ENCODE data around the gene DOCK6. TPM values are rescaled to one million over a fixed set of nuclear protein-coding genes. Genes with fewer than 3 reads are reported as not detected.

Gene DOCK6
- total RNA-seq, 2 donors from 2014 or later = 1.7 to 2.6 TPM

DNA sequence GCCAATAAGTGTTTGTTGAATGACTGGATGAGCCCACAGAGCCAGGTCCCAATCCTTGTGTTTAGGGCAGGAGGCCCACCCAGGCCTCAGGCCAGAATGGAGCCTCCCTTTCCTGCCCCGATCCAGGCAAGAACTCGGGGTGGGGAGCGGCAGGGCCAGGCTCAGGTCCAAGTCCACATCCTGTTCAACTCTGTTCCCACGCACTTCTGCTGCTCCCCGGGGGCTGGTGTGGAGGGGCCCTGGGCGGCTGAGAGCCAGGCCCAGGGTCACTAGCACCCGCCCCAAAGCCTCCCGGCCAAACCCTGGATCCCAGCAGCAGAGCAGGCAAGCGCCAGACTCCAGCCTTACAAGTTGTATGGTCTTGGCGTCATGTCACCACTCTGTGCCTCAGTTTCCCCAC lies 14.9 kb downstream of the DOCK6 start:
- Mint-ChIP-seq H3K4me3 (no peak overlapping the region), H3K9me3 (no peaks in the 10 kb centered on the region), H3K27me3 (peaks cover 6 to 13% of the 10 kb centered on the region in 2 donors), H3K4me1 (ENCODE audit: low read depth in 2 of 2) (peaks cover 4 to 5% of the 10 kb centered on the region in 2 donors), H3K36me3 (no peaks in the 10 kb centered on the region), H3K27ac (no peak overlapping the region)
- DNase-seq (ENCODE audit: low spot score) (no peak), ATAC-seq (no peak)

DNA sequence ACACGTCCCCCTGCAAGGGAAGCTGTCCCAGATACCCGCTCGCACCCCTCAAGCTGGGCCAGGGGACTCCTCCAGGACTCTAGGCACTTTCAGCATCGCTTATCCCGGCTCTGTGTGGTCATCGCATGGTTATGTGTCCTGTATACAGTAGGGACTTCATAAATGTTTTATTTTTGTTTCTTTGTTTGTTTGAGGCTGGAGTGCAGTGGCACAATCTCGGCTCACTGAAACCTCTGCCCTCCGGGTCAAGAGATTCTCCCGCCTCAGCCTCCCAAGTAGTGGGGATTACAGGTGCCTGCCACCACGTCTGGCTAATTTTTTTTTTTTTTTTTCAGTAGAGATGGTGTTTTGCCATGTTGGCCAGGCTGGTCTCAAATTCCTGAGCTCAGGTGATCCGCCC lies 15.4 kb downstream of the DOCK6 start:
- ATAC-seq (no peak), DNase-seq (ENCODE audit: low spot score) (no peak)
- H3K9me3 Mint-ChIP-seq = no peaks in the 10 kb centered on the region
- no peak overlapping the region for H3K4me3 Mint-ChIP-seq
- H3K36me3 Mint-ChIP-seq = no peaks in the 10 kb centered on the region
- peaks cover 6 to 13% of the 10 kb centered on the region in 2 donors for H3K27me3 Mint-ChIP-seq
- H3K27ac Mint-ChIP-seq = no peak overlapping the region
- peaks cover 4 to 5% of the 10 kb centered on the region in 2 donors for H3K4me1 Mint-ChIP-seq (ENCODE audit: low read depth in 2 of 2)

- no peak for ATAC-seq
- DNase-seq (ENCODE audit: low spot score) = no peak
- no peaks in the 10 kb centered on the region for H3K9me3 Mint-ChIP-seq
- H3K36me3 Mint-ChIP-seq = no peaks in the 10 kb centered on the region
- peaks cover 4 to 5% of the 10 kb centered on the region in 2 donors for H3K4me1 Mint-ChIP-seq (ENCODE audit: low read depth in 2 of 2)
- peaks cover 6 to 13% of the 10 kb centered on the region in 2 donors for H3K27me3 Mint-ChIP-seq
- no peak overlapping the region for H3K27ac Mint-ChIP-seq
- H3K4me3 Mint-ChIP-seq = no peak overlapping the region
These were observed 17.3 kb downstream of the DOCK6 start for GRCh38 chr19:11244846-11245589.

- Mint-ChIP-seq H3K4me3 (peak overlapping the region; percentile 17), H3K36me3 (no peaks in the 10 kb centered on the region)
These were observed 18.5 kb downstream of the DOCK6 start for GRCh38 chr19:11243798-11244169.

DNA sequence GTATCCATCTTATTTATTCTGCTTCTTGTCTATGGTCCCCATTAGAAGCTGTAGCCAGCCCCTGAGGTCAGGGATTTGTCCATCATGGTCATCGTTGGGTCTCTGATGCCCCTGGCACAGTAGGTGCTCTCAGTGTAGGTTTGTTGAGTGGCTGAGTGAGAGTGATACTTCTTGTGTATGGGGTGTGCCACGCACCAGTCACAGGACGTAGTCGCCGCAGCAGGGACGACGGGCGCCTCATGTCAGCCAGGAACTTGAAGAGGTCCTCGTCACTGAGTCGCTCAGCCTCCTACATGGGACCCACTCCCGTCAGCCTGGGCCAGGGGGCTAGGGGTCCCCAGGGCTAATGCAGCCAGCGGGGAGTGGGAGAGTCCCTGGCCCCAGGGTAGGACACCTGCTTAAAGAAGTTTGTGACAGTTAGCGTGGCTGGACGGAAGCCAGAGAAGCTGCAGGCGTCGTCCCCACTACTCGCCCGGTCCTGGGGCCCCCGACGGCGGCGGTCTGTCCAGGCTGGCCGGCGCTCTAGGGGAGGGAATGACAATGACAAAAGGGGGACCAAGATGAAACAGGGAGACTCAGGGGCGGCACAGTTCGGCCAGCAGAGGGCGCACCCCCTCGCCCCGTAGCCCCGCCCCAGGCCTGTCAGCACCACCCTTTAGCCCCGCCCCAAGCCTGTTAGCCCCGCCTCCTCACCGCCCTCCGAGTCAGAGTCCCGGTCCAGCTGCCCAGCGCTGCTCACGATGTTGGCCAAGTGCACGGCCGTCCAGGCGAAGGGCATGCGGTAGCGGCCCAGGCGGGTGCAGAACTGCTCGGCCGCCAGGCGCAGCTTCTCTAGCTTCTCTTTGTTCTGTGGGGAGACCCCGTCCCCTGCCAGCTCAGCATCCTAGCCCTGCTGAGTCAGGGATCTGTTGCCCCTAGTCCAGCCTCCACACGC lies 19.2 kb downstream of the DOCK6 start:
- no peaks in the 10 kb centered on the region for H3K36me3 Mint-ChIP-seq
- no peaks in the 10 kb centered on the region for H3K9me3 Mint-ChIP-seq
- DNase-seq (ENCODE audit: low spot score) (peak; percentile 89), ATAC-seq (peak; percentile 96 to 98)
- H3K27ac Mint-ChIP-seq = no peak overlapping the region
- peaks cover 6 to 13% of the 10 kb centered on the region in 2 donors for H3K27me3 Mint-ChIP-seq
- peak overlapping the region; percentile 17 for H3K4me3 Mint-ChIP-seq
- peaks cover 4 to 5% of the 10 kb centered on the region in 2 donors for H3K4me1 Mint-ChIP-seq (ENCODE audit: low read depth in 2 of 2)

More at GRCh38 chr19:11243798-11244169, 18.5 kb downstream of the DOCK6 start:
- ATAC-seq (no peak), DNase-seq (ENCODE audit: low spot score) (no peak)
- Mint-ChIP-seq H3K4me1 (ENCODE audit: low read depth in 2 of 2) (peaks cover 4 to 5% of the 10 kb centered on the region in 2 donors), H3K9me3 (no peaks in the 10 kb centered on the region), H3K27me3 (peaks cover 6 to 13% of the 10 kb centered on the region in 2 donors), H3K27ac (no peak overlapping the region)

DNA sequence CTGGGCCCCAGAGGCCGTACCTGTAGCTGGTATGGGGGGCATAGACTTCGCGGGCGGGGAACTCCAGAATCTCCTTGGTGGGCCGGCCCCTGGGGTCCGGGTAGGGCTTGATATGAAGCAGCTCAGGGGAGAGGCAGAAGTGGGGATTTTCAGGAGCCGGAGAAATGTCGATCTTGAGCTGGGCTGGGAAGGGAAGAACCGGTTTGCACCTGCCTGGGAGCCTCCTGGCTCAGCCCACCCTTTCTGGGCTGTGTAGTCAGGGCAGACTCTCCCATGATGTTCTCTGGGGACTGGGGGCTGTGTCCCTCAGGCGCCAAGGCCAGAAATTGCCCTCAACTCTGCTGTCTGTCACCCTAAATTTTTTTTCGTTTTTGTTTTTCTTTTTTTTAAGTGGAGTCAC lies 20.3 kb downstream of the DOCK6 start:
- H3K27ac Mint-ChIP-seq = no peak overlapping the region

DNA sequence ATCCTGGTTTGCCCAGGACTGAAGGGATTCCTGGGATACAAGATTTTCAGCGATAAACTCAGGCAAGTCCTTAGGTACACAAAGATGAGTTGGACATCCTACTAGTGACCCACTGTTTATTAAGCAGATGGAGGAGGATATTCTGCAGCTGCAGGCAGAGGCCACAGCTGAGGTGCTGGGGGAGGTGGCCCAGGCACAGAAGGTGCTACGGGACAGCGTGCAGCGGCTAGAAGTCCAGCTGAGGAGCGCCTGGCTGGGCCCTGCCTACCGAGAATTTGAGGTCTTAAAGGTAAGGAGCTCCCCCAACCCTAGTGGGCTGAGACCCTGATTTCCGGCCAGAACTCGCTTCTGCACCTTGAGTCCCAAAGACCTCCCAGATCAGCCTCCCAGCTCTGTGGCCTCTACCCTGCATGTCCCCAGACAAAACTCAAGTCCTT lies 22.3 kb downstream of the DOCK6 start:
- Mint-ChIP-seq H3K27me3 (peaks cover 0 to 7% of the 10 kb centered on the region in 2 donors), H3K4me1 (ENCODE audit: low read depth in 2 of 2) (peaks cover 4 to 5% of the 10 kb centered on the region in 2 donors), H3K36me3 (no peaks in the 10 kb centered on the region), H3K4me3 (no peak overlapping the region), H3K9me3 (no peaks in the 10 kb centered on the region), H3K27ac (no peak overlapping the region)
- DNase-seq (ENCODE audit: low spot score) (no peak), ATAC-seq (no peak)

More for the DNA sequence above, 20.3 kb downstream of the DOCK6 start:
- Mint-ChIP-seq H3K36me3 (no peaks in the 10 kb centered on the region), H3K9me3 (no peaks in the 10 kb centered on the region), H3K27me3 (peaks cover 6 to 13% of the 10 kb centered on the region in 2 donors), H3K4me1 (ENCODE audit: low read depth in 2 of 2) (peaks cover 4 to 5% of the 10 kb centered on the region in 2 donors), H3K4me3 (no peak overlapping the region)
- DNase-seq (ENCODE audit: low spot score) = no peak
- no peak for ATAC-seq

- H3K27me3 Mint-ChIP-seq = peaks cover 0 to 7% of the 10 kb centered on the region in 2 donors
- no peaks in the 10 kb centered on the region for H3K36me3 Mint-ChIP-seq
- no peak within 1 kb of the TSS for H3K27ac Mint-ChIP-seq
- peaks cover 4 to 5% of the 10 kb centered on the region in 2 donors for H3K4me1 Mint-ChIP-seq (ENCODE audit: low read depth in 2 of 2)
- H3K9me3 Mint-ChIP-seq = no peaks in the 10 kb centered on the region
- DNase-seq (ENCODE audit: low spot score) = no peak
- ATAC-seq = no peak
- H3K4me3 Mint-ChIP-seq = no peak within 1 kb of the TSS
These were observed 22.8 kb downstream of the DOCK6 start, which contains the start of gene ANGPTL8 for GRCh38 chr19:11239377-11240000. ANGPTL8 (plus strand) TSS chr19:11239619; CDS start chr19:11239638, 19 bp downstream.

DNA sequence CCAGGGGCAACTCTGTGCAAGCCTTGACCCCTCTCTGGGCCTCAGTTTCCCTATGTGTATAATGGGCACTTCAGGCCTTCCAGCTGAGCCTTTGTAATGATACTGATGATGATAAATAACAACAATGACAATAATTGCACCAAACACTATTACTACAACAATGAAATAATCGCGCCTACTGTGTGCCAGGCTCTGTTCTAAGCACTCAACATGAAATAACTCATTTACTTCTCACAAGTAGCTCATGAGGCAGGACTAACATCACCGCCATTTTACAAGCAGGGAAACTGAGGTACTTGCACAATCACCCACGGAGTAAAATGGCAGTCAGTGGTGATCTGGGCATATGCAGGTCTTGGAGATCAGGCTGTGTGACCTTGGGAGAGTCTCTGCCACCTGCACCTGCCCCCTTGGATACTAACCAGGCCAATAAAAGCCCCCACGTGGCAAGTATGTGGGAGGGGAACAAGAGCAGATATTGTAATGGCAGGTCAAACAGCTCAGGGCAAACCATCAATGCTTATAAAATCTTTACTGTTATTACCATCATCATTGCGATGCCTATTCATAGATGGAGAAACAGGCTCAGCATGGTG lies 23.4 kb downstream of the DOCK6 start:
- Mint-ChIP-seq H3K27me3 (peaks cover 0 to 6% of the 10 kb centered on the region in 2 donors), H3K36me3 (no peaks in the 10 kb centered on the region), H3K4me3 (no peak overlapping the region), H3K4me1 (ENCODE audit: low read depth in 2 of 2) (peaks cover 4 to 5% of the 10 kb centered on the region in 2 donors), H3K27ac (no peak overlapping the region), H3K9me3 (no peaks in the 10 kb centered on the region)
- no peak for DNase-seq (ENCODE audit: low spot score)
- ATAC-seq = no peak

GRCh38 chr19:11238041-11238440 lies 24.3 kb downstream of the DOCK6 start:
- DNase-seq (ENCODE audit: low spot score) = no peak
- H3K27ac Mint-ChIP-seq = no peak overlapping the region
- peaks cover 0 to 2% of the 10 kb centered on the region in 2 donors for H3K27me3 Mint-ChIP-seq
- no peaks in the 10 kb centered on the region for H3K4me1 Mint-ChIP-seq (ENCODE audit: low read depth in 2 of 2)
- H3K9me3 Mint-ChIP-seq = no peaks in the 10 kb centered on the region
- no peak for ATAC-seq
- no peaks in the 10 kb centered on the region for H3K36me3 Mint-ChIP-seq
- H3K4me3 Mint-ChIP-seq = no peak overlapping the region

GRCh38 chr19:11237321-11237720 lies 25.0 kb downstream of the DOCK6 start:
- Mint-ChIP-seq H3K4me3 (no peak overlapping the region), H3K4me1 (ENCODE audit: low read depth in 2 of 2) (no peaks in the 10 kb centered on the region), H3K27me3 (no peaks in the 10 kb centered on the region), H3K9me3 (no peaks in the 10 kb centered on the region), H3K27ac (no peak overlapping the region), H3K36me3 (no peaks in the 10 kb centered on the region)
- ATAC-seq = no peak
- DNase-seq (ENCODE audit: low spot score) = no peak

- ATAC-seq (no peak), DNase-seq (ENCODE audit: low spot score) (no peak)
- Mint-ChIP-seq H3K4me3 (no peak overlapping the region), H3K4me1 (ENCODE audit: low read depth in 2 of 2) (no peaks in the 10 kb centered on the region), H3K27me3 (no peaks in the 10 kb centered on the region), H3K36me3 (no peaks in the 10 kb centered on the region), H3K27ac (no peak overlapping the region), H3K9me3 (no peaks in the 10 kb centered on the region)
These were observed 25.7 kb downstream of the DOCK6 start for GRCh38 chr19:11236324-11237301.

All from natural killer cell treated with Interleukin-12 subunit alpha and Interleukin-12 subunit beta and Interleukin-15 and Interleukin-18, amount 100 ng/mL, for 72 hours (primary cell).